Ureter (tissue), 1 donor: Measurements from ENCODE around the gene RABEP2. TPM values are rescaled to one million over a fixed set of nuclear protein-coding genes. Genes with fewer than 3 reads are reported as not detected.
"Not testable (repeated sequence)": the region's sequence is repeated elsewhere in the genome, so short reads cannot be mapped to it uniquely, and the experiment has no call there.

Experiments
- DNase-seq: peaks from one replicate; pipeline ENCODE4 v3.0.0-alpha.2; 2020; ENCODE audit warnings: low spot score
- total RNA-seq: library from RNA; stranded (reverse); gene quantifications from one replicate; pipeline ENCODE4 v1.2.4, GENCODE V29; 2023
- donor health status: DM: yes; HTN: yes; CAD: no.

The RABEP2 gene
- total RNA-seq, 1 donor from 2014 or later, result 26.5 TPM

GRCh38 chr16:28879261-28879840 is 45.7 kb downstream of the RABEP2 start:
- no peak for DNase-seq

- no peak for DNase-seq
These were observed 46.7 kb downstream of the RABEP2 start, which contains the start of gene ATP2A1 for GRCh38 chr16:28878083-28878926. ATP2A1 (plus strand) TSS chr16:28878488; CDS start chr16:28878672, 184 bp downstream.

- DNase-seq, result no peak
These were observed 47.4 kb downstream of the RABEP2 start for GRCh38 chr16:28877655-28878000.

- DNase-seq, result no peak
These were observed 47.9 kb downstream of the RABEP2 start for GRCh38 chr16:28876973-28877654.

- no peak for DNase-seq
These were observed 48.9 kb downstream of the RABEP2 start for GRCh38 chr16:28876019-28876659.

- no peak for DNase-seq
These were observed 49.7 kb downstream of the RABEP2 start for GRCh38 chr16:28875134-28876018.

- no peak for DNase-seq
These were observed 50.6 kb downstream of the RABEP2 start for GRCh38 chr16:28874406-28874805.

GRCh38 chr16:28873543-28874201 is 51.4 kb downstream of the RABEP2 start:
- DNase-seq, result no peak

GRCh38 chr16:28872952-28873351 is 52.1 kb downstream of the RABEP2 start:
- DNase-seq, result no peak

GRCh38 chr16:28869201-28869600 is 55.8 kb downstream of the RABEP2 start:
- no peak for DNase-seq

- not testable (repeated sequence) for DNase-seq
These were observed 57.4 kb downstream of the RABEP2 start for GRCh38 chr16:28867646-28868045.

- no peak for DNase-seq
These were observed 57.8 kb downstream of the RABEP2 start for GRCh38 chr16:28867241-28867640.

- DNase-seq, result no peak
These were observed 58.6 kb downstream of the RABEP2 start for GRCh38 chr16:28866454-28866804.

- DNase-seq, result no peak
These were observed 59.1 kb downstream of the RABEP2 start for GRCh38 chr16:28865722-28866453.

- no peak for DNase-seq
These were observed 59.9 kb downstream of the RABEP2 start for GRCh38 chr16:28865001-28865688.

- no peak for DNase-seq
These were observed 60.9 kb downstream of the RABEP2 start for GRCh38 chr16:28863929-28864793.

GRCh38 chr16:28859326-28859725 is 65.7 kb downstream of the RABEP2 start:
- DNase-seq, result no peak

GRCh38 chr16:28858421-28858820 is 66.6 kb downstream of the RABEP2 start:
- DNase-seq, result no peak
